Activated CD8-positive, alpha-beta T cell treated with anti-CD3 and anti-CD28 coated beads for 36 hours (primary cell): ENCODE measurements around the gene BAD. TPM values are rescaled to one million over a fixed set of nuclear protein-coding genes. Genes with fewer than 3 reads are reported as not detected.
A peak's percentile ranks its signal among the peaks of the same experiment; 100 is the strongest.
"Not testable (repeated sequence)": the region's sequence is repeated elsewhere in the genome, so short reads cannot be mapped to it uniquely, and the experiment has no call there.

Source experiments
- ATAC-seq: fragments of 200-7000 bp; cut with Tn5 transposase; one replicate; pipeline ENCODE4 v1.10.0; 2021; ENCODE audit warnings: mild to moderate bottlenecking, moderate library complexity
- CTCF ChIA-PET: fragments of 350-600 bp; sonication (Branson Sonifier 250); formaldehyde crosslinking; loops from one replicate; lab custom pipeline; 2021; ENCODE audit warnings: antibody characterized with exemption; lab: Charles Lee
- POLR2A ChIA-PET: fragments of 350-600 bp; sonication (Branson Sonifier 250); formaldehyde crosslinking; loops from one replicate; lab custom pipeline; 2021; ENCODE audit warnings: antibody characterized with exemption; lab: Charles Lee
- DNase-seq: peaks from one replicate; pipeline ENCODE4 v3.0.0-alpha.2; 2020
- H3K27ac Mint-ChIP-seq: one replicate; pipeline ENCODE4 v1.8.0; 2021; ENCODE audit warnings: mild to moderate bottlenecking, mixed read lengths
- H3K27me3 Mint-ChIP-seq: one replicate; pipeline ENCODE4 v1.8.0; 2021; ENCODE audit warnings: mixed read lengths
- H3K36me3 Mint-ChIP-seq: one replicate; pipeline ENCODE4 v1.8.0; 2021; ENCODE audit warnings: low read depth, mixed read lengths
- H3K4me1 Mint-ChIP-seq: one replicate; pipeline ENCODE4 v1.8.0; 2021; ENCODE audit warnings: low read depth, mixed read lengths
- H3K4me3 Mint-ChIP-seq: one replicate; pipeline ENCODE4 v1.8.0; 2021; ENCODE audit warnings: mild to moderate bottlenecking, moderate library complexity, mixed read lengths
- H3K9me3 Mint-ChIP-seq: one replicate; pipeline ENCODE4 v1.8.0; 2021; ENCODE audit warnings: mixed read lengths
- CTCF ChIP-seq: fragments of 200-600 bp; IDR thresholded peaks from one replicate; pipeline ENCODE4 v1.8.0; 2022; ENCODE audit warnings: antibody characterized with exemption, mild to moderate bottlenecking
- intact Hi-C: fragments of 100-400 bp; cut with micrococcal nuclease; formaldehyde crosslinking; loops from one replicate; pipeline ENCODE4 v1.10.0; 2022
- total RNA-seq, 2 experiments: library from RNA; stranded (reverse); gene quantifications; one replicate each; pipeline ENCODE4 v1.2.3, GENCODE V29; 2021

BAD gene
- total RNA-seq, 2 experiments from 2014 or later = 17.2 to 17.7 TPM

GRCh38 chr11:64314805-64315561, 30.5 kb upstream of the BAD start:
- H3K27ac Mint-ChIP-seq = peak overlapping the region; percentile 42
- DNase-seq (no peak), ATAC-seq (no peak)
- H3K27me3 Mint-ChIP-seq = no peaks in the 10 kb centered on the region
- TF ChIP-seq CTCF = no peak
- ChIA-PET POLR2A (interaction anchor here (3.6 kb wide), 1 partner anchor 9 kb away, joined by 35 read pairs; the partner anchor contains the start of gene ESRRA), CTCF (no interaction called here)
- H3K4me3 Mint-ChIP-seq = peak overlapping the region; percentile 15
- peaks cover 43% of the 10 kb centered on the region for H3K36me3 Mint-ChIP-seq
- no peaks in the 10 kb centered on the region for H3K9me3 Mint-ChIP-seq
- intact Hi-C loops = no loop called here
- H3K4me1 Mint-ChIP-seq = peaks cover 32% of the 10 kb centered on the region

- no peak overlapping the region for H3K4me3 Mint-ChIP-seq
- CTCF ChIA-PET = no interaction called here
- DNase-seq (no peak), ATAC-seq (no peak)
- H3K27me3 Mint-ChIP-seq = no peaks in the 10 kb centered on the region
- H3K9me3 Mint-ChIP-seq = no peaks in the 10 kb centered on the region
- peak overlapping the region; percentile 36 for H3K27ac Mint-ChIP-seq
- peaks cover 43% of the 10 kb centered on the region for H3K36me3 Mint-ChIP-seq
- POLR2A ChIA-PET = no interaction called here
- peaks cover 36% of the 10 kb centered on the region for H3K4me1 Mint-ChIP-seq
- TF ChIP-seq CTCF = no peak
- intact Hi-C loops = no loop called here
These were observed 29.8 kb upstream of the BAD start for GRCh38 chr11:64314146-64314804.

- ChIA-PET CTCF (no interaction called here), POLR2A (interaction anchor here (0.6 to 1.4 kb wide), 2 partner anchors 10 to 28 kb away, joined by 4 read pairs; no protein-coding TSS in a partner anchor)
- Mint-ChIP-seq H3K27ac (peak overlapping the region; percentile 71), H3K27me3 (no peaks in the 10 kb centered on the region), H3K4me1 (peaks cover 32% of the 10 kb centered on the region), H3K36me3 (peaks cover 40% of the 10 kb centered on the region), H3K4me3 (no peak overlapping the region), H3K9me3 (no peaks in the 10 kb centered on the region)
- intact Hi-C loops = no loop called here
- TF ChIP-seq CTCF = no peak
- ATAC-seq (no peak), DNase-seq (no peak)
These were observed 29.2 kb upstream of the BAD start for GRCh38 chr11:64313491-64314145.

GRCh38 chr11:64312947-64313346, 28.5 kb upstream of the BAD start:
- POLR2A ChIA-PET = interaction anchor here (0.8 to 1.4 kb wide), 4 partner anchors 28 to 73 kb away, joined by 3 to 4 read pairs (median 3); no protein-coding TSS in a partner anchor
- DNase-seq = no peak
- H3K4me1 Mint-ChIP-seq = peaks cover 32% of the 10 kb centered on the region
- TF ChIP-seq CTCF = no peak
- no peak for ATAC-seq
- peak overlapping the region; percentile 71 for H3K27ac Mint-ChIP-seq
- H3K9me3 Mint-ChIP-seq = no peaks in the 10 kb centered on the region
- intact Hi-C loops = no loop called here
- CTCF ChIA-PET = interaction anchor here (1.9 kb wide), 1 partner anchor 19 kb away, joined by 6 read pairs; no protein-coding TSS in a partner anchor
- peaks cover 37% of the 10 kb centered on the region for H3K36me3 Mint-ChIP-seq
- no peaks in the 10 kb centered on the region for H3K27me3 Mint-ChIP-seq
- H3K4me3 Mint-ChIP-seq = no peak overlapping the region

- H3K27me3 Mint-ChIP-seq, ATAC-seq, DNase-seq, H3K9me3 Mint-ChIP-seq: not testable (repeated sequence)
- POLR2A ChIA-PET = interaction anchor here (4.8 kb wide), 1 partner anchor 9 kb away, joined by 35 read pairs; the partner anchor contains the start of genes PRDX5 and TRMT112
- Mint-ChIP-seq H3K4me1 (peaks cover 33% of the 10 kb centered on the region), H3K36me3 (peaks cover 23% of the 10 kb centered on the region), H3K4me3 (peak overlapping the region; percentile 7), H3K27ac (peak overlapping the region; percentile 3)
- CTCF ChIA-PET = interaction anchor here (1.1 to 6.0 kb wide), 2 partner anchors 9 to 24 kb away, joined by 3 to 29 read pairs; partner anchors contain the start of genes PRDX5 and TRMT112
- intact Hi-C loops = loop anchor here (10.0 kb wide), 1 partner anchor 63 kb away; the partner anchor contains the start of genes FKBP2 and PPP1R14B
These were observed 23.3 kb upstream of the BAD start for GRCh38 chr11:64307795-64308194.
